Cardiac septum (tissue), 1 donor: ENCODE results near the gene FBXW5. TPM values are rescaled to one million over a fixed set of nuclear protein-coding genes. Genes with fewer than 3 reads are reported as not detected.

Source experiments
- DNase-seq: peaks from one replicate; pipeline ENCODE4 v3.0.0-alpha.2; 2020; ENCODE audit warnings: low spot score
- intact Hi-C: fragments of 100-400 bp; cut with DNase I; formaldehyde crosslinking; loops from one replicate; pipeline ENCODE4 v1.14.0; 2022
- total RNA-seq: library from RNA; stranded (reverse); fragmentation: NEBNext Ultra II Directional; extraction: Animal tissue kit (Norgen Biotek cat#: 25700); gene quantifications from one replicate; pipeline ENCODE4 v1.2.1, GENCODE V29; 2021
- donor health status: DM: no; HTN: no; CAD: no.

Gene FBXW5
- total RNA-seq, 1 donor from 2014 or later: 162 TPM

DNA sequence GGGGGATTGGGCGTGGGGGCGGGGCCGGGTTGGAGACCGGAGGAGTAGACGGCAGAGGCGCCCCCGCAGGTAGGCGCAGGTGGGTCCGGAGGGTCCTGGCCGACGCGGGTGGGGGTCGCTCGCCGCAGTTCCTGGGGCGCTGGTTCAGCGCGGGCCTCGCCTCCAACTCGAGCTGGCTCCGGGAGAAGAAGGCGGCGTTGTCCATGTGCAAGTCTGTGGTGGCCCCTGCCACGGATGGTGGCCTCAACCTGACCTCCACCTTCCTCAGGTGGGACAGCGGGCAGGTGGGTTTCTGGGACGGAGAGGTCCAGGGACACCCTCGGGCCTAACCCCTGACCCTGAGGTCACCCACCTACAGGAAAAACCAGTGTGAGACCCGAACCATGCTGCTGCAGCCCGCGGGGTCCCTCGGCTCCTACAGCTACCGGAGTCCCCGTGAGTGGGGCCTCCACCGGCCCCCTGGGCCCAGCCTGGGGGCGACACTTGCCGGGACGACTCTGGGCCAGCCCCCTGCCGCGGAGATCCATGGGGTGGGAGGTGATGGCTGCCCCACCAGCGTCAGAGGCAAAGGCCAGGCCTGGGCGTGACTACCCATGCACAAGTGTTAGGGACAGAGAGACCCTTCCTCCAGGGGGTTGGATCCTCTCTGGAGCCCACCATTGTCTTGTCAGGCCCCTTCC is 34.5 kb upstream of the FBXW5 start:
- intact Hi-C loops: no loop called here
- no peak for DNase-seq

DNA sequence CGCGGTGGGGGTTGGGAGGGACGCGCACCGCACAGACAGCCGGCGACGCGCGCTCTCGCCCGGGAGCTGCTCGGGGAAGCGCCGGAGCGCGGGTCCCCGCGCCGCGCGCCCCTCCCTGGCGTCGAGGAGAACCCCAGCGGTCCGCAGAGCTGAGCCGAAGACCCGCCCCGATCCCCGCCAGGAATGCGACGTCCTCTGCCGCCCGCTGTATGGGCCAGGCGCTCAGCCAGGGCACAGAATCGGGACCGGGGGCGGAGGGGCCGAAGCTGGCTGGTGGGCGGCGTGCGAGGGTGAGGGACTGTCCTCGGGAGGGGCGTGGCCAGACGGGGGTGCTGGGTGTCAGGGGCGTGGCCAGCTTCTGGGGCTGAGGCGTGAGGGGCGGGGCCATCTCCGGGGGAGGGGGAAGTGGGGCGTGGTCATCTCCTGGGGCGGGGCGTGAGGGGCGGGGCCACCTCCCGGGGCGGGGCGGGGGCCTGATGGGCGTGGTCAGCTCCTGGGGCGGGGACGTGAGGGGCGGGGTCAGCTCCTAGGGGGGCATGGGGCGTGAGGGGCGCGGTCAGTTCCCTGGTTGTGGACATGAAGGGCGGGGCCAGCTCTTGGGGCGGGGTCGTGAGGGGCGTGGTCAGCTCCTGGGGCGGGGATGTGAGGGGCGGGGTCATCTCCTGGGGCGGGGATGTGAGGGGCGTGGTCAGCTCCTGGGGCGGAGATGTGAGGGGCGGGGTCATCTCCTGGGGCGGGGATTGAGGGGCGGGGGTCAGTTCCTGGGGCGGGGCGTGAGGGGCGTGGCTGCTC is 33.7 kb upstream of the FBXW5 start:
- intact Hi-C loops: no loop called here
- peak; percentile 91 for DNase-seq

DNA sequence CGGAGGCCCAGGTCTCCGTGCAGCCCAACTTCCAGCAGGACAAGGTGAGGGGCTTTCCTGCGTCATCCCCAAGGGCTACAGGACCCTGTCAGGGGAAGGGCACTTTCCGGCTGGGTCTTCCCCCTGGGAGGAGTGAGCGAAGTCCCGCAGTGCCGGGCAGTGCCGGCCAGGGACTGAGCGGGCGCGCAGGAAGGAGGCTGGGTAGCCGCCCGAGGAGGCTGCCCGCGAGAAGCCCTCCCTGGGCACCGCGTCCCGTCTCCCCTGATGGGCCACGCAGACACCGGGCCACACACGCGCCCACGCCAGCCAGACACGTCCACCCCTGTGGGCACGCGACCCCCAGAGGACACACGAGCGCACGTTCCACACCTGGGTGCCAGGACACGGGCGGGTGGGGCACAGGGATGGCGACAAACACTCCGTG is 33.1 kb upstream of the FBXW5 start:
- intact Hi-C loops: loop anchor here (2.0 kb wide), 1 partner anchor 15 kb away; the partner anchor contains the start of gene PAXX
- no peak for DNase-seq

DNA sequence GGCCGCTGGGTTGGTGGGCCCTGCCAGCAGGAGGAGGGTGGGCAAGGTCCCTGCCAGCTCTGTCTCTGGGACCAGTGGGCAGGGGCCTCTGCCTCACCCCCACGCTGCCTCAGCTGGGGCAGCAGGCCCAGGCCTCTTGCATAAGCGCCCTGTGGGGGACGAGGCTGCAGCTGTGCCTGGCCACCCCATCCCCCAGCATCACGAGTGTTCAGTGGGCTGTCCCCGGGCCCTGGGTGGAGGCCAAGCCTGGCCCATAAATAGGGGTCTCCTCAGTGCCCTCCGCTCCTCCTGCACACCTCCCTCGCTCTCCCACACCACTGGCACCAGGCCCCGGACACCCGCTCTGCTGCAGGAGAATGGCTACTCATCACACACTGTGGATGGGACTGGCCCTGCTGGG is 32.7 kb upstream of the FBXW5 start, which contains the start of gene PTGDS:
TSS of gene PTGDS (plus strand) at position 282 of the 400 bp plus-strand sequence. CDS start at position 357, 75 bp downstream.
- intact Hi-C loops: loop anchor here (2.0 kb wide), 1 partner anchor 16 kb away; the partner anchor contains the start of gene PAXX
- DNase-seq: peak; percentile 85

DNA sequence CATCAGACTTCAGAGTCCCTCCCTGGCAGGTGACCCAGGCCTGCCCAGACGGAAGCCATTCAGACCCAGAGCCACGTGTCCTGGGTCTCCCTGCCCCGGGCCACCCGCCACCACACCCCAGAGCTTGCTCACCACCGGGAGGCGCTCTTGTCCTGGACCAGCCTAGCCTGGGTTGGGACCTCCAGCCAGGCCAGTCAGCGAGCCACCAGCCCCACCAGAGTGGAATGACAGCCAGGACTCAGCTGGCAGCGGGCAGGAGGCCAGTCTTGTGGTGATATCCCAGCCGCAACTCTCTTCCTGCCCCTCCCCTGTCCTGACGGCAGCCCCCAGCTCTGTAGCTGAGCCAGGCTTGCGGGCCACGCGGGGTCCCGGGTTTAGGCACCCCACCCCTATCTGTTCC is 31.1 kb upstream of the FBXW5 start:
- intact Hi-C loops: loop anchor here (2.0 kb wide), 2 partner anchors 17 to 23 kb away; partner anchors contain the start of genes LCN12 and PAXX
- DNase-seq: no peak

DNA sequence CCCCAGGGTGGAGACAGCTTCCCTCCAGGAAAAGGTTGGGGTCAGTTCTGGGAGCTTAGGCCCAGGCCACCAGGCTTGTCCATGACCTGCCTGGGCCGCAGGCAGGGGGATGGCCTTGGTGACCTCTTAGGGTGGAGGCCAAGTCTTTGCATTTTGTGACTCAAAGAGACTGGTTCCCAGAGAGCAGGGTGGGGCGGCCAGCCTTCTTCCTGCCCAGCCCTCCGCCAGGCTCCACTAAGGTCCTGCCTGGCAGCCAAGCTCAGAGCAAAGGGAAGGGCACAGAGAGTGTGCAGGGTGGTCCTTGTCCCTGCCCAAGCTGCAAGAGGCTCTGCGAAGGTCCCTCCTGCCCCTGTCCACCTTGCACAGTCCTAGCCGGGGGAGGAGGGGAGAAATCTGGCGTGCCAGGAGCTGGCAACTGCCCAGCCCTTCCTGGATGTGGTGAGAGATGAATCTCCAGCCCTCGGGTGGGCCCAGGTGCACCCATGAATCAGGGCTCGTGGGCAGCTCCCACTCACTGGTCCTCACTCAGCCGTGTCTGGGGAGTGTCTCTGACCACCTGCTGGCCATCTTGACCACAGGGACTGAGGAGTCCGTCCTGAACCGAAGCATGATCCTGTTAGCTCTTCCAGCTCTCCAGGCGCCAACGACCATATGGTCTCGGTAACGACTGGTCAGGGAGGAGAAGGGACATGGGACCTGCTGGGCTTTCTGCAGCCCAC is 30.4 kb upstream of the FBXW5 start:
- intact Hi-C loops: loop anchor here (2.0 kb wide), 1 partner anchor 22 kb away; the partner anchor contains the start of gene LCN12
- DNase-seq: no peak

DNA sequence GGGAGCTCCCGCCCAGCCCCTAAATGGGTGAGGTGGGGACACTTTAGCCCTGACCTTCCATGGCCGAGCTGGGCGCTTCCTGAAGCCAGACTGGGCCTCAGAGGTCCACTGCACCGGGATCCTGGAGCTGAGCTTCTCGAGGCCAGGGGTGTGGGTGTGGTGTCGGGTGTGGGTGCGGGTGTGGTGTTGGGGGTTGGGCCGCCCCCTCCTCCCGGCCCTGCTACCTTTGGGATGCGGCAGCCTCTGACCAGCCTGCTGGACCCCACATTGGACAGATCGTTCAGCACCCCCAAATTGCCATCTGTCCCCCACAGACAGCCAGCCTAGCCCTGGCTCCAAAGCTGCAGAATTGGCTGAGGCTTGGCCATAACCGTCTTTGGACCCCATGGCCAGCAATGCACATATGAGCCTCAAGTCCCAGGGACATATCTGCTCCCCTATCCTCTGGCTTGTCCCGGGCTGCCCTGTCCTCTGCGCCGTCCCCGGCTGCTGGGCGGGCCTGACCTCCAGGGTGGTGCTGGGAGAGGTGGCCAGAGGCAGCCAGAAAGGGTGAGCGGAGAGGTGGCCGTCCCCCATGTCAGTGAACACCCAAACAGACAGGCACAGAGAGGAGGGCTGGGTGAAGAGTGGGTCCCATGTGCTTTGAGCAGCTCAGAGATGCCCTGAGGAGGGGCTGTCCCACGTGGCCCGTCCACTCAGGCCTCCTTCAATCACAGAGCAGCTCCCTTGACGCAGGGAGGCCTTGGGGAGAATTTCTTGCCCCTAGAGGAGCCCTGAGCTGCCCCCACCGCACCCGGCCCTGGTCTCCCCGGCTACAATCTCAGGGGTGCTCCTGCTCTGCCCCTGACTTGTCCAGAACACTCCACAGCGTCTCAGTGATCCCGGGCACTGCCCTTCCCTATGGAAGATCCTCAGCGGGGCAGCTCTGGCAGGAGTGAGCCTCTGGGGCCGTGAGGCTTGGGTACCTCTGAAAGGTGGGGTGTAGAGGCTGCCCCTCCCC is 29.4 kb upstream of the FBXW5 start:
- intact Hi-C loops: loop anchor here (2.0 kb wide), 1 partner anchor 21 kb away; the partner anchor contains the start of gene LCN12
- no peak for DNase-seq

DNA sequence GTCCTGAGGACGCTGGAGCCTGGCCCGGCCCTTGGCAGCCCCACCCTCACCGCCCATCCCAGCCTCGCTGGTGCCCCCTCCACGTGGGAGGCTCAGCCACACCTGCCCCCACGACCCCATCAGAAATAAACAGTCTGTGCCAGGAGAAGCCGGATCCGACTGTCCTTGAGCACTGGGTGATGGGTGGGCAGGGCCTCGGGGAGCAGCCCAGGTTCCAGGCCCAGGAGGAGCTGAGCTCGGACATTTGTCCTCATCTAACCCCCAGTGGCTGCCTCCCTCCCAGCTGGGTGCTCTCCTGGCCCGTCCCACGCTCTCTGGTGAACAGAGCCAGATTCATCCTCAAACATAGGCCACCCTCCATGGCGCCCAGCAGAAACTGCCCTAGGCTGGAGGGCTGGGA is 28.2 kb upstream of the FBXW5 start:
- intact Hi-C loops: no loop called here
- DNase-seq: no peak

DNA sequence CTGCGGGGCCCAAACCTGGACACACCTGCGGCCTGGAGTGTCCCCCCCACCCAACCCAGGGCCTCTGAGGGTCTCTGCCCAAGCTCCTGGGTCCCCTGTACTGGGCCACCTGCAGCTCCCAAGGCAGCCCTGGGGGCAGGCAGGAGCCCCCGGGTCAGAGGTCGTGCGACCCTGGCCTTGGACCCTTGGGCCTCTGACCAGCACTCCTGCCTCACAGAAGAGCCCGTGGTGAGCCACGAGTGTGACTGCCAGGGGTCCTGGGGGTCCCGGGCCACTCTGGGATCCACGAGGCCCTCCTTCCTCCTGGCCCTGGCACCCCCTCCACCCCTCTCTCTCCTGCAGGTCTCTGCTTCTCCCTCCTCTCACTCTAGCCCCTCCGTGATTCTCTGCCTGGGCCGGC is 27.8 kb upstream of the FBXW5 start:
- DNase-seq: no peak
- intact Hi-C loops: no loop called here

DNA sequence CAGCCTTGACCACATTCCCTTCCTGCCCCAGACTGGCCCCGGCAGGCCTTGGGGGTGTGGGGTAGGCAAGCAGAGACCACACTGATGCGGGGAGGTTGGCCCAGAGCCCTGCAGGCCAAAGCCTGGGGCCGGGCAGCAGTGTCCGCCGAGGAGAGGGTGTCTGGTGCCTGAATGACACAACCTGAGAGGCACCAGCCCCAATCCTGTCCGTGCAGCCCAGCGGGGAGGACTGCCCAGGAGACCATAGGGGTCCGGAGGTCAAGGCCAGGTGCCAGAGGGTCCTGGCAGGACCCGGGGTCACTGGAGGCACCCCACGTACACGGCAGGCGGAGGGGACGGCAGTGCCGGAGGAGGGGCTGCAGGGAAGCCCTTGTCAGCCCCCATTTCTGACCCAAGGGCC is 27.2 kb upstream of the FBXW5 start:
- intact Hi-C loops: no loop called here
- DNase-seq: no peak

DNA sequence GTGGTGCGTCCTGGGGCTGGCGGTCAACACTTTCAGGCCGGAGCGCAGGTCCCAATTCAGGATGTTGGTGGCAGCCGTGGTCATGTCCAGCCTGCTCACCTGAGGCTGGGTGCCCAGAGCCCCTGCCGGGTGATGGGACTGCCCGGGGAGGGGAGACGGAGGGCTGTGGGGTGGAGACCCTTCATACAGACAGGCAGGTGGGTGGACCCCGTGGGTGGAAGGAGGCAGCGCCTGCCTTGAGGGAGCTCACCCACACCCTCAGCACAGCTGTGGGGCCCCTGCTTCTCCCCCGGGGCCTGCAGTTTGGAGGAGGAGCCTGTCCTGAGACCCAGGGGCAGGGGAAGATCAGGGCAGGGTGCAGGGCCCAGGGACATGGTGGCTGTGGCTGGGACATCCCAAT is 25.8 kb upstream of the FBXW5 start:
- no peak for DNase-seq
- intact Hi-C loops: no loop called here

DNA sequence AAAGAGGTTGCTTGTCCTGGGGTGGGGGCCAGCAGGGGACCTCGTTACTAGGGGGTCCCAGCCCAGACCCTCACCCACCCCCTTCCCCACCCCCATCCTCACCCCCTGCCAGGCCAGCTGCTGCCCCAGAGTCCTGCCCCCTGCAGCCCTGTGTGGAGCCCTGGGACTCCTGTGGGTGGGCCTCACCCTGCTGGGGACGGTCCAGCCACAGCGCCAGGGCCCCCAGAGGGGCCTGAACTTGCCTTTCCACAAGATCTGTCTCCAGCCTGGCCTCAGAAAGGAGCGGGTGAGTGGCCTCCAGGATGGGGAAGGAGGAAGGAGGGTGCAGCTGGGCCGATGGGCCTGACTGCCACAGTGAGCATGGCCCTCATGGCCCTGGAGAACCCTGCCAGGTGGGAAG is 25.2 kb upstream of the FBXW5 start:
- intact Hi-C loops: no loop called here

DNA sequence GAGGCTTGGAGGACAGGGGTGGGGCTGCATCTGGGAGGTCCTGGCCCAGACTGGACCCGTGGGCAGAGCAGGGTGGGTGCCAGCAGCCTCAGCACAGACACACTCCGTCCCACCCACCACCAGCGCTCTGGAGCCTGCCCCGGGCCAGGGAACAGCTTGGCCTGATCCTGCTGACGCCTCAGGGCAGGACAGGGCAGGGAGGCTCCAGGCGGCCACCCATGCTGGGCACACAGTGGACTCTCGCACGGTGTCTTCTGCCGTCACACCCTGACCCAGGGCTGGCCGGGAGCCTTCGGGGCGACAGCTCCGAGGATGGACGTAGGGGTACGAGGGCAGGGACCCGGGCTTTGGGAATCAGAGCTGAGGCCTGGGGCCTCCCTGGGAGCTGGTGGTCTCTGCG is 24.6 kb upstream of the FBXW5 start:
- no peak for DNase-seq
- intact Hi-C loops: no loop called here

More for the DNA sequence above, 25.2 kb upstream of the FBXW5 start:
- DNase-seq: no peak

DNA sequence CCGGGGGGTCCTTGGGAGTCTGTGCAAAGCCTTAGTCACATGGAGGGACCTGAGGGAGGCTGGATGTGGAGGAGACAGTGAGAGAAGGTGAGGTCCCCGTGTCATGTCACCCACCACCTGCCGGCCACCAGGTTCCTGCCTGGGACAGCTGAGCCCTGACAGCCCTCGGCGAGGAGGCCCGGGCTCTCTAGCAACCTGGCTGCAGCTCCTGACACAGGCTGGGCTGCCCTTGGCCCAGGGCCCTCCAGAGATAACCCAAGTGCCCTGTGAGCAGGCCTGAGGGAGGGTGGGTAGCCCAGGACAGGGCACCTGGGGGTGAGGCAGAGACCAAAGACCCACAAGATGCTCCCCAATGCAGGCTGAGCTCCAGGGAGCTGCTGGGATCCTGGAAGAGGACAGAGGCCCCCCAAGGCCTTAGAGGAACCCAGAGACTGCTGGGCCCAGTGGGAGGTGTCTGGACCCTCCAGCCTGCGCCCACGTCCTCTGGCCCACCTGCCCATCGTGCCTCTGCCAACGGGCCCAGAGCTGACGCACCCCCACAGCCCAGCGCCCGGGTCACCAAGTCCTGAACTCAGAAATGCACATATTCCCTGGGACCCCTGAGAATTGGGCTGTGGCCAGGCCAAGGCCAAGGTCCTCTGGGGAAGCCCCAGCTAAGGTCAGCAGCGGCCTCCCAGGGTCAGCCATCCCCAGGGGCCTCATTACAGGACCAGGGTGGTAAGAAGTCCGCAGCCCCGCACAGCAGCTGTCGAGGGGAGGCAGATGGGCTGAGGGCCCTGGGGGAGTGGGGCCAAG is 24.0 kb upstream of the FBXW5 start:
- no peak for DNase-seq
- intact Hi-C loops: no loop called here

DNA sequence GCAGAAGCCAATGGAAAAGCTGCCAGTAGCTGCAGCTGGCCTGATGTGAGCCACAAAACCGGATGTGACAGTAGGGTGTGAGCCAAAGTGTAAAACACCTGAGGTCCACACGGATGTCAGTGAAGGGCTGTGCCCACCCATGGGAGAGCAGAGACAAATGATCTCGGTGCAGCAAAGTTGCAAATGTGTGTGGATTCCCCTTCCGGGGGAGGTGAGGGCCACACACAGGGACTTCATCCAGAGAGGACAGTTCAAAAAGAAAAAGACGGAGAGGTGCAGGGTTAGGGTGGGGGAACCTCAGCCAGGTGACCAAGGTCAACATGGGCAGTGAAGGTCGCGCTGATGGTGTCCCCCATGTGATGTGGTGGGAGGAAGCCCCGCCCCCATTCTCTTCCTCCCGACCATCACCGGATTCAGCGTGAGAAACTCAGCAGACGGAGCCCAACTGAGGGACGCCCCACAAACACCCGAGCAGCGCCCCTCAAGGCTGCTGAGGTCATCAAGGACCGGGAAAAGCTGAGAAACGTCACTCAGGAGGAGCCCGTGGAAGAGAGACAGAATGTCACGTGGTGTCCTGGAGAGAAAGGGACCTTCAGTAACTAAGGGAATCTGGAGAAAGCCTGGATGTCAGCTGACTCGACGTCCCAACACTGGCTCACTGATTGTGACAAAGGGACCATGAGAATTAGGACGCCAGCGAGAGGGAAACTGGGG is 21.4 kb upstream of the FBXW5 start:
- no peak for DNase-seq

DNA sequence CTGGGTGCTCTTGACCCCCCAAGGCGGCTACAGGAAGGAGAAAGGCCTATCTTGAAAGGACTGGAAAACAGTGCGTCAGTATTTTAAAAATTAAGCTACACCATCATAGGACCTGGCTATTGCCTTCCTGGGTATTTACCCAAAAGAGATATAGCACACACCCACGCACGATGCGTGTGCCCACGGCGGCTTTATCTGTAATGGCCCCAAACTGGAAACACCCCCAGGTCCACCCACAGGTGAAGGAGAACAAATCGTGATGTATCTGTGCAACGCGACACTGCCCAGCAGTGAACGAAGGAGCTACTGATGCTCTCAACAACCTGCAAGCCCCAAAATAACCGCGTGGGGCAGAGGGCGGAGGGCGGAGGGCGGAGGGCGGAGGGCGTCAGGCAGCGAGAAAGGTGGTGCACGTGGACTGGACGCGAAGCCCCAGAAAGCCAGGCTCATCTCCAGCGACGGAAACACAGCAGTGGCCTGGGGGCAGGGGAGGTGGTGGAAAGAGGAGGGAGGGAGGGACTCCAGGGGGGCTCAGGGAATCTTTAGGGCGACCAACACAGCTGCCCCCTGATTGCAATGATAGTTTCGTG is 20.4 kb upstream of the FBXW5 start:
- intact Hi-C loops: no loop called here
- DNase-seq: no peak

More for the DNA sequence above, 21.4 kb upstream of the FBXW5 start:
- intact Hi-C loops: no loop called here

DNA sequence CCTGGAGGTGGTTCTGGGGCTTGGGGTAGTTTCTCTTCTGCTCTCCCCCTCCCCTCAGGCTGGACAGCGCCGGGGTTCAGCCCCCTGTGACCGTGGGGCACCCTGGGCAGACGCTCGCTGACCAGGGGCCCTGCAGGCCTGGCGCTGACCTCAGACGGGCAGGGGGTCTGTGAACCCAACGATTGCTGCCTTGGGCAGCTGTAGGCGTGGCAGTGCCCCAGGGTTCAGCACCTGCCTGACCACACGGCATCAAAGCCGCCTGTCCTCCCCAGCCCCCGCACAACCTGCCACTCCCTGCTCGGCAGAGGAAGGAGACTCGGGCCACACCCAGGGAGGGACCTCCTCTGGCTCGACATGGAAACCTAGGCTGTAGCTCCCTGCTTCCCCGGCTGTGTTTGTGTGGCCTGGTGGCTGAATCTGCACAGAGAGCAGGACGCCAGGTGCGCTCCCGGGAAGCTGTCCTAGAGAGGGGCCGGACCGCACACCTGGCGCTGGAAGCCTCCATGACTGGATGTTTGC is 19.7 kb upstream of the FBXW5 start:
- intact Hi-C loops: no loop called here
- no peak for DNase-seq
